GM21381 (cell line): ENCODE data around the gene ELOVL5.
A peak's percentile ranks its signal among the peaks of the same experiment; 100 is the strongest.
"Not testable (repeated sequence)": the region's sequence is repeated elsewhere in the genome, so short reads cannot be mapped to it uniquely, and the experiment has no call there.

Experiments used
- ATAC-seq: cut with Tn5 transposase; IDR thresholded peaks from one replicate; pipeline ENCODE4 v1.9.1; 2021; ENCODE audit warnings: mild to moderate bottlenecking, moderate library complexity; ENCODE audit not compliant: unreplicated experiment

ELOVL5 gene

DNA sequence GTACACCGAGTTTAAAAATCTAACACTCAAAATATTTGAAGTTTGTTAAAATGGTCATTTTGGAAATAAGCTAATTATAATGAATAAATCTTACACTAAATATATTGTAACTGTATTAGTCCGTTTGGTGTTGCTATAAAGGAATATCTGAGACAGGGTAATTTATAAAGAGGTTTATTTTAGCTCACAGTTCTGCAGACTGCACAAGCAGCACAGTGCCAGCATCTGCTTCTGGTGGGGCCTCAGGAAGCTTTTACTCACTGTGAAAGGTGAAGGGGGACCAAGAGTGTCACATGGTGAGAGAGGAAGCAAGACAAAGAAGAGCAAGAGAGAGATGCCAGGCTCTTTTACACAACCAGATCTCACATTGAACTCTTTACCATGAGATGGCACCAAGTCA is 17.1 kb downstream of the ELOVL5 start:
- ATAC-seq = no peak

GRCh38 chr6:53330137-53330536 is 18.6 kb downstream of the ELOVL5 start:
- ATAC-seq = no peak

DNA sequence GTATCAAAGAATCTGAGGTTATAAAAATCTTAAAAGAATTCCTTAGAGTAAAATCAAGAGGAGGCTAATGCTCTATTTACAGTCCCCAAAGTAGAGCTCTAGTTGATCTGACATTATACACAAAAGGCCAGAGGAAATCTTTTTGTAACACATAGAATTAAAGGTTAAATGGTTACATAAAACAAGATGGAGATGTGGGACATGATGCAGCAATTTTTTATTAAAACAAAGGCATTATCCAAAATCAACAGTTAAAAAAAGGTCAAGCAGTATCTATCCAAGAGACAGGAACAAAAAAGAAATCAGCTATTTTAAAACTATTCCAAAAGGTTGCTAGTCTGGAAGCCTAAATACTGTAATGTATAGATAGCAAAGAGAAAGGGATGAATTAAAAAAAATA is 20.4 kb downstream of the ELOVL5 start:
- no peak for ATAC-seq

DNA sequence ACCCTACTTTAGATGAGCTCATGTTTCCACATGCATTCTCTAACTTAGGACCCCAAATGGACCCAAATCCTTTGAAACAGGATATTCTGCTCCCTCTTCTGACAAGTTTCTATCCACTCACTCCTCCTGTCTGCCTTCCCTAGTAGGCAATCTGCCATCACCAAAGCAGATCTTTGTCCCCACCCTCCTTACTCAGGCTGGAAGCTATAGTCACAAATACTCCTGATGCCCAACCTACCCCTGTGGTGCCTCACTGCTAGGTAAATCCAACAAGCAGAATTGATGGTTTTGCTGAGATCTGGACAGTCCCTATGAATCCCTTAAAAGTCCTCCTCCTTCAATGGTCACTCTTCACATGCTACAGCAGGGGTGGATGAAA is 21.7 kb downstream of the ELOVL5 start:
- no peak for ATAC-seq

DNA sequence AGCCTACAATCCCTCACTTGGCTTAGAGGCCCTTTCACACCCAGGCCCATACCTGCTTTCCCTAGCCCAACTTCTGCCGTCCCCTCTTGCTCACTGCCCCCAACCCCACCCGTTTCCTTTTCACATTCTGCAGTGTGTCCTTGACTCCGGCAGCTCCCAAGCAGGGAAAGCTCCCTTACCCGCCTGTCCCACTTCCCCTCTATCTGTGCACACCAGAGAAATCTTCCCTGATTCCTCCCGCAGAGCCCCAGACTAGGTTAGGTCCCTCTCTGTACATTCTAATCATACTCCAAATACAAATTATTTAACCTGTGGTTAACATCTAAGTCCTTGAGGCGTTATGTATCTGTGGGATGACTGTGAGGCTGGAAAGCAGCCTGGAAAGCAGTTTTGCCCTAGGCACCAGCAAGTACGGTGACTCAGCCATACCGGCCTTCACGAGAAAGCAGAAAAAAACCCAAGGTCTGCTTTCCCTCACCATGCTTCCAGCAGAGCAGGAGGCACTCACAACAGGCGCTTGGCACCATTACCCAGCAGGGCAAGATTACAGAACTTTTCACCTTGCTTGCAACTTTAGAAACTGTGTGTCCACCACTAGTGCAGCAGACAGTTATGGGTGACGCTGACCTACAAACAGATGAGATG is 22.3 kb downstream of the ELOVL5 start:
- ATAC-seq = no peak

DNA sequence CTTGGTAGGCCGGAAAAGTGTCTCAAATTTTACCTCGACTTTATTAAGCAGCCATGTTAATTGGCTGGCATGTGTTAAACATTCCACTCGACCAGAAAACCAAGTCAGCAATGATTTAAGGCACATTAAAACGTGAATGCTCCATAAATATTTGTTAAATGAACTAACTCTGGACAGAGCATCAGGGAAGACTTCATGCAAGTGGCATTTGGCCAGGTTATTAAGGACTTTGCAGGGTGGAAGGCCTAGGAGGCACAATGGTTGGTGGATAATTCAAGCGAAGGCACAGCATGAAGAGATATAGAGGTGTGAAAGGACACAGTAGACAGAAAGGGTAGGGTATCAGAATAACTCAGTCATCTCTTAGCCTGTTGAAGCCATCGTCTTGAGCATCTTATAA is 23.0 kb downstream of the ELOVL5 start:
- no peak for ATAC-seq

- ATAC-seq = no peak
Measured at GRCh38 chr6:53322188-53323029, 26.3 kb downstream of the ELOVL5 start.

- ATAC-seq = no peak
Measured at GRCh38 chr6:53321701-53322100, 27.0 kb downstream of the ELOVL5 start.

- no peak for ATAC-seq
Measured at GRCh38 chr6:53320964-53321363, 27.8 kb downstream of the ELOVL5 start.

DNA sequence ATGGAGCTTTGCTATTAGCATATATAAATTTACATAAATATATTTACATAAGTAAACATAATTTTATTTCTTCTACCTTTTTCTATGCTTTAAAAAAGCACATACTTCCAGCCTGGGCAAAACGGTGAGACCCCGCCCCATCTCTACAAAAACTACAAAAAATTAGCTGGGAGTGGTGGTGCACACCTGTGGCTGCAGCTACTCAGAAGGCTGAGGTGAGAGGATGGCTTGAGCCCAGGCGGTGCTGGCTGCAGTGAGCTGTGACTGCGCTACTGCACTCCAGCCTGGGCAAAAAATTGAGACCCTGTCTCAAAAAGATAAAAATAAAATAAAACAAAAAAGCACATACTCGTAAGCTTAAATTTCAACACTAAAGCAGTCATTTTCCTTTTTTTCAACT is 30.3 kb downstream of the ELOVL5 start:
- no peak for ATAC-seq

DNA sequence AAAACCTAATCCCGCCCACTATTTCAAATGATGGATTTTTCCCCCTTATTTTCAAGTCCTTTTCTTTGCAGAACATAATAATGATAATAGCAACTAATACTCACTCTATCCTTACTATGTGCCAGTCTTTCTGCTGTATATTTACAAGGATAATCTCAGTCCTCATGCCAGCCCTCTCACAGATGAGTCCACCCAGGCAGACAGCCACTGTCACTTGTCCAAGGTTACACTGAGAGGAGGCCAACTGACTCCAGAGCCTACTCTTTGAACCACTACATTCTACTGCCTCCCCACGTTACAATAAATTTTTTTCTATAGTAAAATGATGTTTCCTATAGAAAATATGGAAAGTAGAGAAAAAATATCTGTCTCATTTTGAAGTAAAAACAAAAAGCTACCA is 30.9 kb downstream of the ELOVL5 start:
- ATAC-seq = no peak

- not testable (repeated sequence) for ATAC-seq
Measured at GRCh38 chr6:53317299-53317698, 31.5 kb downstream of the ELOVL5 start.

DNA sequence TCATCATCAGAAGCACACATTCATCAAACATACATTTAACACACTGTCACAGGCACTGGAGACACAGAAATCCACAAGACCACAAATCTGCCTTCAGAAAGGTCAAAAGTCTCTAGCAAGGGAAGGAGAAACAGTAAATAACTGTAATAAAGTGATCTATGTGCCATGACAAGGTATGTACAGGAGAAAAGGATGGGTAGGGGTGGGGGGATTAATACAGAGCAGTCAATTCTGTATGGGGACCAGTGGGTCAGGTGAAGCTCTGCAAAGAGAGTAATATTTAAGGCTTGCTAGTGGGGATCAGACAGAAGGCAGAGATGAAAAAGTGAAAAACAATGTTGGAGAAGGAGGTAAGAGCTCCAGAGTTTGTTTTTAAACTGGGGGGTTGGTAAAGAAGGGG is 32.6 kb downstream of the ELOVL5 start:
- ATAC-seq = no peak

- no peak for ATAC-seq
Measured at GRCh38 chr6:53315086-53315724, 33.5 kb downstream of the ELOVL5 start.

- ATAC-seq = no peak
Measured at GRCh38 chr6:53313784-53314400, 34.9 kb downstream of the ELOVL5 start.

GRCh38 chr6:53312355-53312754 is 36.4 kb downstream of the ELOVL5 start:
- ATAC-seq = no peak

- ATAC-seq = no peak
Measured at GRCh38 chr6:53311586-53311935, 37.2 kb downstream of the ELOVL5 start.

- no peak for ATAC-seq
Measured at GRCh38 chr6:53310771-53311585, 37.8 kb downstream of the ELOVL5 start.

- no peak for ATAC-seq
Measured at GRCh38 chr6:53309901-53310300, 38.8 kb downstream of the ELOVL5 start.

DNA sequence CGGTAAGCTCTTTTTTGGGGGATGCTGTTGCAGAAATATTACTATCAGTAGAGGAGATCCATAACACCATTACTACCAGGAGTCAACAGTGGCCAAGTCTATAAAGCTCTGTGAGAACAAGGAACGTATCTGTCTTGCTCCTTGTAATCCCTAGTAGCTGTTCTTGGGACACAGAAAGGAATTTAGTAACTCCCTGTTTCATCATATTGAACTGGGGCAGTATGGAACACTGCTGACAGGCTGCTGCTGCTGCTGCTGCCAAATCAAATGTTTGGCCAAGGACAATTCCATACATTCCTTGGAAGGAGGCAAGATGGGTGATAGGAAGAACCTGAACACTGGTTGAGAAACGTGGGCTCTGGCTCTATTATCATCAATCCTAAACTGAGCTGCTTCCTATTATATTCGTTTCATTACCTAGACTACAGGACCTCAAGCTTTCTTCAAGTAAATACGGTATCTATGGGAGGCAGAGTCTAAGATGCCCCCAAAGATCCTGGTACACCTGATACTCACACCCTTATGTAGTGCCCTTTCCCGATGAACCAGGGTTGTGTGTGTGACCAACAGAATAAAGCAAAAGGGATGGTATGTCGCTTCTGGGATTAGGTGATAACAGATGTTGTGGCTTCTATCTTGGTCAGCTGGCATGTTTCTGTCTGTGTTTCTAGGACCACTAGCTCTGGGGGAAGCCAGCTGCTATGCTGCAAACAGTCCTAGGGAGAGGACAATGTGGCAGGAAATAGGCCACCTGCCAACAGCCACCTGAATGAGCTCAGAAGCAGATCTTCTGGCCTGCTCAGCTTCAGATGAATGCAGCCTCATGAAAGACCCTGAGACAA is 39.5 kb downstream of the ELOVL5 start:
- peak; percentile 67 for ATAC-seq
